Activated T-helper 1 cell treated with anti-CD3 and anti-CD28 coated beads, Interleukin-12 subunit alpha, Interleukin-12 subunit beta, Interleukin-2, Interleukin-4 antibody, amounts not matched to agents 30 ng/mL and 10 ng/mL and 1 ng/mL, durations not matched to agents 14 hours and 24 hours and 36 hours (primary cell): ENCODE measurements around the gene CLEC2D. TPM values are rescaled to one million over a fixed set of nuclear protein-coding genes. Genes with fewer than 3 reads are reported as not detected.

ENCODE experiments used
- DNase-seq: peaks from one replicate; pipeline ENCODE4 v3.0.0; 2021; ENCODE audit warnings: low spot score
- H3K27ac Mint-ChIP-seq: one replicate; pipeline ENCODE4 v1.8.0; 2021; ENCODE audit warnings: mild to moderate bottlenecking, mixed read lengths
- H3K27me3 Mint-ChIP-seq: one replicate; pipeline ENCODE4 v1.8.0; 2022; ENCODE audit warnings: mild to moderate bottlenecking, moderate library complexity, mixed read lengths; ENCODE audit not compliant: insufficient read depth
- H3K36me3 Mint-ChIP-seq: one replicate; pipeline ENCODE4 v1.8.0; 2021; ENCODE audit warnings: low read depth, mixed read lengths
- H3K4me1 Mint-ChIP-seq: one replicate; pipeline ENCODE4 v1.8.0; 2021; ENCODE audit warnings: low read depth, mixed read lengths
- H3K4me3 Mint-ChIP-seq: one replicate; pipeline ENCODE4 v1.8.0; 2021; ENCODE audit warnings: mild to moderate bottlenecking, moderate library complexity, mixed read lengths
- H3K9me3 Mint-ChIP-seq: one replicate; pipeline ENCODE4 v1.8.0; 2021; ENCODE audit warnings: mixed read lengths
- intact Hi-C: fragments of 100-400 bp; cut with micrococcal nuclease; formaldehyde crosslinking; loops from one replicate; pipeline ENCODE4 v1.15.1; 2024
- total RNA-seq: library from RNA; stranded (reverse); gene quantifications from 2 replicates; pipeline ENCODE4 v1.2.3, GENCODE V29; 2022

Gene CLEC2D
- total RNA-seq, 1 donor from 2014 or later, result 371 TPM

DNA sequence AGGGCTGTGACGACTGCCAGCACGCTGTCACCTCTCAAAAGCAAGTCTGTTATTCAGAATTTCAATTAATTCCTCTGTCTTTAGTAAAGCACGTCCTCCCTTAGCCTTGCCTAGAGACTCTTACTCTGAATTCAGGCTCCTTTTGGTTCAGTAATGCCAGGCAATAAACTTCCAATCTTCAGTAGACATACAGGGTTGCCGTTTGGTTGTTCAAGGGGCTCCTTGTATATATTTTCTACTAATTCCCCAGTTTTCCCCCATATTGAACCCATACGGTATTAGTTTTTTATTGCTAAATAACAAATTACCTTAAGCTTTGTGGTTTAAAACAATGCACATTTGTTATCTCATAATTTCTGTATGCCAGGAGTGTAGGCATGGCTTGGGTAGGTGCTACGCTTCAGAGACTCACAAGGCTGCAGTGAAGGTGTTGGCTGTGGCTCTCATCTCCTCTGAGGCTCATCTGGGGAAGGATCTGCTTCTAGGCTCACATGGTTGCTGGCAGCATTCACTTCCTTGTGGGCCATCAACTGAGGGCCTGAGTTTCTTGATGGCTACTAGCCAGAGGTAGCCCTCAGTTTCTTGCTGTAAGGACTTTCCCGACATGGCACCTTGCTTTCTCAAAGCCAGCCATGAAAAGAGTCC, 70.7 kb downstream of the CLEC2D start:
- peak overlapping the region; percentile 67 for H3K4me3 Mint-ChIP-seq
- H3K4me1 Mint-ChIP-seq, result peaks cover 81% of the 10 kb centered on the region
- peaks cover 16% of the 10 kb centered on the region for H3K9me3 Mint-ChIP-seq
- DNase-seq, result no peak
- H3K36me3 Mint-ChIP-seq, result peaks cover 12% of the 10 kb centered on the region
- H3K27ac Mint-ChIP-seq, result peak overlapping the region; percentile 76
- H3K27me3 Mint-ChIP-seq, result no peaks in the 10 kb centered on the region
- intact Hi-C loops, result loop anchor here (5.0 kb wide), 2 partner anchors 378 to 408 kb away; no protein-coding TSS in a partner anchor

DNA sequence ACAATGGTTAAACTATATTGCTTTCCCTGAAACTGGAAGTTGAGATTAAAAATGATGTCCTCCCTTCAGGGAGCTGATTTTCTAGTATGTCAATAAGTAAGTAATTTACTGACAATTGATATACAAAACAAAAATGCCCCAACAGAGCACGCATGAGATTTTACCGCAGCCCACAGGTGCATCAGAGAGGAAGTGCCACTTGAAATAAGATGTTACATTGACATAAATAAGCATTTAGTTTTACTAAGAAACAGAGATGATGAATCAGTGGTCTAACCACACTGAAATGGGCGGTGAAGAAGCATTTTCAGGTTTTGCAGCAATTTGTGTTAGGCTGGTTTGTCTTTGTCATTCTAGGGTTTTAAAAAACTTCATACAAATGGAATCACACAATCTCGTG, 72.2 kb downstream of the CLEC2D start:
- DNase-seq, result peak; percentile 81
- H3K4me3 Mint-ChIP-seq, result peak overlapping the region; percentile 70
- H3K9me3 Mint-ChIP-seq, result peaks cover 12% of the 10 kb centered on the region
- peaks cover 11% of the 10 kb centered on the region for H3K36me3 Mint-ChIP-seq
- H3K27ac Mint-ChIP-seq, result peak overlapping the region; percentile 86
- intact Hi-C loops, result loop anchor here (1.0 to 5.0 kb wide), 9 partner anchors 8 to 409 kb away; partner anchors contain the start of gene CLECL1
- H3K27me3 Mint-ChIP-seq, result no peaks in the 10 kb centered on the region
- peaks cover 72% of the 10 kb centered on the region for H3K4me1 Mint-ChIP-seq

DNA sequence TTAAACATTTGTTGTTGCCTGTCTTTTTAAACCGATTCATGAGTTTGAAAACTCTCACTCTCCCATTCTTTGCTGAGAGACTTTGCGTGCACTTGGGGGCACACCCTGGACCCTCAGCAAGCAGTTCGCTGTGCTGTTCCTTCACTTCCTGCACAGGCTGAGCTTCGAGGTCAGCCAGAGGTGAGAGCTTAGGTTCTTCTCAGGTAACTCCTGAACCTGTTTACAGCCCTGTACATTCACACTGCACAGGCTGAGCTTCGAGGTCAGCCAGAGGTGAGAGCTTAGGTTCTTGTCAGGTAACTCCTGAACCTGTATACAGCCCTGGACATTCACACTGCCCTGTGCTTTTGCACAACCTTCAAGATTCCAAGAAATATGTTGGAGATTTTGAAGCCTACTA, 73.1 kb downstream of the CLEC2D start:
- Mint-ChIP-seq H3K4me1 (peaks cover 71% of the 10 kb centered on the region), H3K4me3 (peak overlapping the region; percentile 69), H3K36me3 (peaks cover 10% of the 10 kb centered on the region), H3K27ac (peak overlapping the region; percentile 86), H3K9me3 (peaks cover 12% of the 10 kb centered on the region), H3K27me3 (no peaks in the 10 kb centered on the region)
- DNase-seq, result peak; percentile 27
- intact Hi-C loops, result loop anchor here (1.0 to 5.0 kb wide), 7 partner anchors 8 to 410 kb away; partner anchors contain the start of gene CLEC2B

DNA sequence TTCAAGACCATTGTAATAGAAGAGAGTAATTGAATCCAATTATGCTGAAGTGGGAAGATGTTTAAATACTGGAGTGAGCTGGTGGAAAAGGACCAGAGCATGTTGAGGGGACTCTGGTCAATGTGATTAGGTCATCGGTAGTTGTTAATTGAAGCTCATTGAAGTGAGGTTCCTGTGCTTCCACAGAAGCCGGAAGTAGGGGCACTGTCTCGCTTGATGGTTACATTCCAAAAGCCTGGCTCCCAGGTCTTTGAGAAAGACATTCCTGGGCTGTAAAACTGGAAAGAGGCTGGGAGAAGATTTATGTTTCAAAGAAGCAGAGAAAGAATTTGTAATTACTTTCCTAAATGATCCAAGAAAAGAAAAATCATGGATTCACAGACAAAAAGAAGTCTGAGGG, 75.7 kb downstream of the CLEC2D start:
- no peaks in the 10 kb centered on the region for H3K27me3 Mint-ChIP-seq
- no peak overlapping the region for H3K4me3 Mint-ChIP-seq
- H3K27ac Mint-ChIP-seq, result no peak overlapping the region
- H3K36me3 Mint-ChIP-seq, result peaks cover 8% of the 10 kb centered on the region
- peaks cover 60% of the 10 kb centered on the region for H3K4me1 Mint-ChIP-seq
- no peak for DNase-seq
- intact Hi-C loops, result loop anchor here (5.0 kb wide), 1 partner anchor 817 kb away; no protein-coding TSS in a partner anchor
- peaks cover 6% of the 10 kb centered on the region for H3K9me3 Mint-ChIP-seq

Other genes starting within 250 kb of the CLEC2D start
- gene KLRB1, start 61.8 kb upstream of the CLEC2D start, total RNA-seq, result 0.15 TPM in 1 of 2 replicates, not detected in the other
- 7.6 and 9.1 TPM in 2 replicates for gene CLECL1, start 63.4 kb downstream of the CLEC2D start, total RNA-seq
- 90.5 and 93.2 TPM in 2 replicates for gene CD69, start 91.2 kb downstream of the CLEC2D start, total RNA-seq
- not detected in 2 replicates for gene KLRF1, start 157.8 kb downstream of the CLEC2D start, total RNA-seq
- gene CLEC2B, start 199.6 kb downstream of the CLEC2D start, total RNA-seq, result 13.1 and 14.3 TPM in 2 replicates
- not detected in 2 replicates for gene KLRF2, start 211.8 kb downstream of the CLEC2D start, total RNA-seq